B cell (primary cell): ENCODE data around the gene AK8. TPM values are rescaled to one million over a fixed set of nuclear protein-coding genes. Genes with fewer than 3 reads are reported as not detected.
"Not testable (repeated sequence)": the region's sequence is repeated elsewhere in the genome, so short reads cannot be mapped to it uniquely, and the experiment has no call there.

Experiments
- ATAC-seq: fragments of 200-7000 bp; cut with Tn5 transposase; one replicate; pipeline ENCODE4 v1.10.0; 2021; ENCODE audit warnings: low read depth, mild to moderate bottlenecking, moderate number of reproducible peaks, moderate library complexity
- CTCF ChIA-PET: fragments of 350-600 bp; sonication (Branson Sonifier 250); formaldehyde crosslinking; loops from one replicate; lab custom pipeline; 2021; ENCODE audit warnings: antibody characterized with exemption, inconsistent platforms; lab: Charles Lee
- POLR2A ChIA-PET: fragments of 350-600 bp; sonication (Branson Sonifier 250); formaldehyde crosslinking; loops from one replicate; lab custom pipeline; 2021; ENCODE audit warnings: antibody characterized with exemption; lab: Charles Lee
- DNase-seq: peaks from one replicate; pipeline ENCODE4 v3.0.0; 2013
- H2AFZ ChIP-seq: 2 replicates; pipeline ENCODE4 v1.6.1; 2012; ENCODE audit warnings: mild to moderate bottlenecking, low read depth, low read length; ENCODE audit not compliant: insufficient read depth, poor library complexity, severe bottlenecking
- H3K27ac ChIP-seq, 2 donors: 1 replicate in 1 of 2; 2 replicates in 1 of 2; pipeline ENCODE4 v1.5.1; 2012 to 2013; ENCODE audit warnings: low read length in 2 of 2, mild to moderate bottlenecking in 2 of 2, moderate library complexity in 1 of 2
- H3K27me3 ChIP-seq, 4 experiments: fragments of 200-600 bp in 1 of 4; sonication (generic) in 1 of 4; replicated peaks in 1 of 4; 1 replicate in 2 of 4; 2 replicates in 2 of 4; pipeline versions ENCODE4 v1.6.1 to v1.7.0; 2013 to 2016; ENCODE audit warnings: low read length in 3 of 4, mild to moderate bottlenecking in 2 of 4, mixed read lengths in 1 of 4, moderate library complexity in 1 of 4; ENCODE audit not compliant: insufficient read depth in 4 of 4, control insufficient read depth in 3 of 4; ENCODE audit errors: control extremely low read depth in 1 of 4
- H3K36me3 ChIP-seq, 2 experiments: replicated peaks in 1 of 2; 1 replicate in 1 of 2; 2 replicates in 1 of 2; pipeline versions ENCODE4 v1.6.1 to v1.7.1; 2013; ENCODE audit warnings: low read length in 1 of 2; ENCODE audit not compliant: insufficient read depth in 2 of 2, control insufficient read depth in 1 of 2; ENCODE audit errors: control extremely low read depth in 1 of 2, extremely low read depth in 1 of 2
- H3K4me1 ChIP-seq, 2 donors: fragments of 200-600 bp in 1 of 2; sonication (generic) in 1 of 2; 1 replicate in 1 of 2; 2 replicates in 1 of 2; pipeline versions ENCODE4 v1.5.1 to v1.6.1; 2013 to 2017; ENCODE audit warnings: low read length in 2 of 2; ENCODE audit not compliant: control insufficient read depth in 2 of 2, insufficient read depth in 2 of 2
- H3K4me2 ChIP-seq: replicated peaks from 2 replicates; pipeline ENCODE3; 2012; ENCODE audit warnings: mild to moderate bottlenecking, low read depth, low read length; ENCODE audit not compliant: poor library complexity, severe bottlenecking
- H3K4me3 ChIP-seq, 5 experiments: fragments of 200-600 bp in 1 of 5; sonication (generic) in 1 of 5; 1 replicate in 3 of 5; 2 replicates in 2 of 5; pipeline versions ENCODE4 v1.5.1 to v1.7.0; 2011 to 2016; ENCODE audit warnings: low read length in 4 of 5, mild to moderate bottlenecking in 4 of 5, low read depth in 2 of 5, control low read depth in 1 of 5, moderate library complexity in 1 of 5; ENCODE audit not compliant: insufficient read depth in 1 of 5; ENCODE audit errors: control extremely low read depth in 1 of 5, extremely low read depth in 1 of 5
- H3K79me2 ChIP-seq: fragments of 200-600 bp; sonication (generic); one replicate; pipeline ENCODE4 v1.6.0; 2016; ENCODE audit warnings: low read length; ENCODE audit not compliant: control insufficient read depth, insufficient read depth
- H3K9ac ChIP-seq: fragments of 200-600 bp; sonication (generic); 2 replicates; pipeline ENCODE4 v1.6.1; 2017; ENCODE audit warnings: mild to moderate bottlenecking, low read length, moderate library complexity
- H3K9me3 ChIP-seq, 3 donors: one replicate each; pipeline versions ENCODE4 v1.6.1 to v1.7.1; 2013; ENCODE audit warnings: low read length in 2 of 3; ENCODE audit not compliant: control insufficient read depth in 2 of 3, insufficient read depth in 1 of 3; ENCODE audit errors: control extremely low read depth in 1 of 3
- H4K20me1 ChIP-seq: 2 replicates; pipeline ENCODE4 v1.6.0; 2012; ENCODE audit warnings: mild to moderate bottlenecking, low read length; ENCODE audit not compliant: insufficient read depth, control insufficient read depth, poor library complexity, severe bottlenecking
- H3K27ac Mint-ChIP-seq: one replicate; pipeline ENCODE4 v1.8.0; 2021; ENCODE audit warnings: mixed read lengths
- H3K27me3 Mint-ChIP-seq: one replicate; pipeline ENCODE4 v1.8.0; 2021; ENCODE audit warnings: mixed read lengths
- H3K4me1 Mint-ChIP-seq: one replicate; pipeline ENCODE4 v1.8.0; 2021; ENCODE audit warnings: mixed read lengths
- H3K4me3 Mint-ChIP-seq: one replicate; pipeline ENCODE4 v1.8.0; 2021; ENCODE audit warnings: mixed read lengths
- H3K9me3 Mint-ChIP-seq: one replicate; pipeline ENCODE4 v1.8.0; 2022; ENCODE audit warnings: mixed read lengths; ENCODE audit not compliant: insufficient read depth
- CTCF ChIP-seq: fragments of 200-600 bp; IDR thresholded peaks from one replicate; pipeline ENCODE4 v1.8.0; 2022; ENCODE audit warnings: antibody characterized with exemption, mild to moderate bottlenecking
- EZH2 ChIP-seq: IDR thresholded peaks from 2 replicates; pipeline ENCODE4 v1.6.1; 2012; ENCODE audit warnings: borderline replicate concordance, low read depth, mild to moderate bottlenecking, moderate library complexity, low read length; ENCODE audit not compliant: insufficient read depth, poor library complexity, severe bottlenecking
- WGBS: methylation state at CpG from one replicate; pipeline ENCODE4 v1.1.5; 2013; ENCODE audit warnings: missing lambda C conversion rate; ENCODE audit not compliant: insufficient coverage; 5-methylcytosine and 5-hydroxymethylcytosine counted together
- intact Hi-C: fragments of 100-400 bp; cut with micrococcal nuclease; formaldehyde crosslinking; loops from one replicate; pipeline ENCODE4 v1.10.0; 2022
- polyA plus RNA-seq: library from polyadenylated mRNA; depleted of rRNA; stranded (reverse); fragments of >200 nt; gene quantifications from 2 replicates; pipeline ENCODE4 v1.2.3, GENCODE V29; 2012
- total RNA-seq, 2 donors: library from RNA; stranded (reverse); fragments of 120-200 nt in 1 of 2; gene quantifications; 1 replicate in 1 of 2; 2 replicates in 1 of 2; pipeline versions ENCODE4 v1.2.3 to v1.2.4, GENCODE V29; 2013 to 2022

Gene AK8
- total and polyA plus RNA-seq, 2 donors (not counting 1 experiment from before 2014, with no cell fraction given), result 1.9 to 8.6 TPM

- H3K9me3 ChIP-seq, result no peaks in the 10 kb centered on the region
- H3K27ac ChIP-seq, result no peak overlapping the region
- 88% methylated on average over 3 of the region's 5 CpGs for WGBS
- no peaks in the 10 kb centered on the region for H3K4me1 ChIP-seq
- DNase-seq (no peak), ATAC-seq (no peak)
- Mint-ChIP-seq H3K27ac (no peak overlapping the region), H3K9me3 (no peaks in the 10 kb centered on the region), H3K4me1 (no peaks in the 10 kb centered on the region), H3K4me3 (no peak overlapping the region), H3K27me3 (peaks cover 19% of the 10 kb centered on the region)
- no peak overlapping the region for H3K4me2 ChIP-seq
- TF ChIP-seq EZH2, result no peak
- TF ChIP-seq CTCF, result no peak
- no peak overlapping the region for H3K4me3 ChIP-seq
- ChIA-PET CTCF (interaction anchor here (0.6 kb wide), 1 partner anchor 1387 kb away, joined by 3 read pairs; no protein-coding TSS in a partner anchor), POLR2A (no interaction called here)
- H4K20me1 ChIP-seq, result no peaks in the 10 kb centered on the region
- H2AFZ ChIP-seq, result no peak overlapping the region
- H3K27me3 ChIP-seq, result no peaks in the 10 kb centered on the region
- H3K79me2 ChIP-seq, result no peaks in the 10 kb centered on the region
- intact Hi-C loops, result no loop called here
- H3K9ac ChIP-seq, result no peak overlapping the region
- H3K36me3 ChIP-seq, result no peaks in the 10 kb centered on the region
Observed at GRCh38 chr9:132712753-132713152, 165.3 kb downstream of the AK8 start.

GRCh38 chr9:132711846-132712245 lies 166.2 kb downstream of the AK8 start:
- ATAC-seq, result no peak
- no peaks in the 10 kb centered on the region for H3K4me1 Mint-ChIP-seq
- Histone ChIP-seq H3K27ac (no peak overlapping the region), H2AFZ (no peak overlapping the region), H3K27me3 (no peaks in the 10 kb centered on the region), H3K9ac (no peak overlapping the region), H3K36me3 (no peaks in the 10 kb centered on the region), H3K4me2 (no peak overlapping the region), H3K4me3 (no peak overlapping the region), H3K79me2 (no peaks in the 10 kb centered on the region), H3K4me1 (no peaks in the 10 kb centered on the region), H4K20me1 (no peaks in the 10 kb centered on the region), H3K9me3 (no peaks in the 10 kb centered on the region)
- peaks cover 14% of the 10 kb centered on the region for H3K27me3 Mint-ChIP-seq
- no peaks in the 10 kb centered on the region for H3K9me3 Mint-ChIP-seq
- TF ChIP-seq EZH2 (no peak), CTCF (no peak)
- ChIA-PET POLR2A (no interaction called here), CTCF (no interaction called here)
- DNase-seq, result no peak
- 94% methylated on average over 3 of the region's 3 CpGs for WGBS
- no peak overlapping the region for H3K27ac Mint-ChIP-seq
- intact Hi-C loops, result no loop called here
- no peak overlapping the region for H3K4me3 Mint-ChIP-seq

GRCh38 chr9:132711152-132711551 lies 166.9 kb downstream of the AK8 start:
- H3K4me1 Mint-ChIP-seq, H3K9me3 Mint-ChIP-seq, H3K27ac Mint-ChIP-seq, POLR2A ChIA-PET, intact Hi-C loops, H3K4me1 ChIP-seq, H3K36me3 ChIP-seq, DNase-seq, H3K4me3 Mint-ChIP-seq, H3K27me3 ChIP-seq, H2AFZ ChIP-seq, H3K9me3 ChIP-seq, H3K79me2 ChIP-seq, H3K4me3 ChIP-seq, CTCF ChIA-PET, ATAC-seq, H3K4me2 ChIP-seq, H4K20me1 ChIP-seq, H3K27ac ChIP-seq, H3K9ac ChIP-seq: not testable (repeated sequence)
- no CpG with 5 or more reads among the region's 5 CpGs for WGBS
- peaks cover 19% of the 10 kb centered on the region for H3K27me3 Mint-ChIP-seq
